Ascending aorta (tissue), 2 donors: ENCODE results near the gene SRL. TPM values are rescaled to one million over a fixed set of nuclear protein-coding genes. Genes with fewer than 3 reads are reported as not detected.
"Not testable (repeated sequence)": the region's sequence is repeated elsewhere in the genome, so short reads cannot be mapped to it uniquely, and the experiment has no call there.

ENCODE experiments used
- DNase-seq, 2 donors: peaks; one replicate each; pipeline ENCODE4 v3.0.0-alpha.2; 2019; ENCODE audit warnings: low spot score in 2 of 2
- H3K27ac ChIP-seq, 2 donors: fragments of 200-600 bp; sonication (generic); one replicate each; pipeline ENCODE4 v1.5.1; 2016 to 2017; ENCODE audit warnings: mild to moderate bottlenecking in 1 of 2
- H3K27me3 ChIP-seq: fragments of 200-600 bp; sonication (generic); one replicate; pipeline ENCODE4 v1.5.1; 2017
- H3K36me3 ChIP-seq, 2 donors: fragments of 200-600 bp; sonication (generic); one replicate each; pipeline ENCODE4 v1.5.1; 2016
- H3K4me1 ChIP-seq, 2 donors: fragments of 200-600 bp; sonication (generic); one replicate each; pipeline ENCODE4 v1.5.1; 2016 to 2017; ENCODE audit warnings: mild to moderate bottlenecking in 1 of 2
- H3K4me3 ChIP-seq, 2 donors: fragments of 200-600 bp; sonication (generic); one replicate each; pipeline ENCODE4 v1.5.1; 2016 to 2017; ENCODE audit warnings: mild to moderate bottlenecking in 1 of 2
- H3K9me3 ChIP-seq, 2 donors: fragments of 200-600 bp; sonication (generic); one replicate each; pipeline ENCODE4 v1.5.1; 2016
- CTCF ChIP-seq, 3 experiments: fragments of 200-600 bp in 2 of 3; fragments of 450-650 bp in 1 of 3; sonication (generic) in 2 of 3; IDR thresholded peaks; one replicate each; pipeline ENCODE4 v1.5.1; 2016 to 2019; ENCODE audit warnings: antibody characterized with exemption in 3 of 3, mild to moderate bottlenecking in 1 of 3, moderate library complexity in 1 of 3
- intact Hi-C: fragments of 100-400 bp; cut with DNase I; formaldehyde crosslinking; loops from one replicate; pipeline ENCODE4 v1.15.1; 2023
- total RNA-seq: library from RNA; depleted of rRNA; stranded (reverse); fragments of >200 nt; gene quantifications from one replicate; pipeline ENCODE4 v1.1.0, GENCODE V29; 2016

The SRL gene
- total RNA-seq, 1 donor from 2014 or later = 15.6 TPM

GRCh38 chr16:4166821-4167220 lies 75.1 kb downstream of the SRL start:
- DNase-seq = no peak

GRCh38 chr16:4160658-4161430 lies 81.0 kb downstream of the SRL start:
- no peak for TF ChIP-seq CTCF (IDR thresholded peaks at IDR 0.05)
- H3K27me3 ChIP-seq = no peaks in the 10 kb centered on the region

More at GRCh38 chr16:4166821-4167220, 75.1 kb downstream of the SRL start:
- TF ChIP-seq CTCF (IDR thresholded peaks at IDR 0.05) = no peak
- Histone ChIP-seq H3K36me3 (no peaks in the 10 kb centered on the region), H3K4me3 (no peak overlapping the region), H3K27ac (no peak overlapping the region), H3K4me1 (no peaks in the 10 kb centered on the region), H3K9me3 (no peaks in the 10 kb centered on the region), H3K27me3 (no peaks in the 10 kb centered on the region)
- intact Hi-C loops = loop anchor here (10.0 kb wide), 1 partner anchor 68 kb away; no protein-coding TSS in a partner anchor

GRCh38 chr16:4159726-4160125 lies 82.2 kb downstream of the SRL start:
- H3K27me3 ChIP-seq = no peaks in the 10 kb centered on the region
- no peak for TF ChIP-seq CTCF (IDR thresholded peaks at IDR 0.05)
- no peaks in the 10 kb centered on the region for H3K9me3 ChIP-seq
- no peak overlapping the region for H3K27ac ChIP-seq
- intact Hi-C loops = loop anchor here (10.0 kb wide), 1 partner anchor 75 kb away; no protein-coding TSS in a partner anchor
- no peaks in the 10 kb centered on the region for H3K36me3 ChIP-seq
- H3K4me3 ChIP-seq = no peak overlapping the region
- no peak for DNase-seq
- H3K4me1 ChIP-seq = no peaks in the 10 kb centered on the region

More at GRCh38 chr16:4160658-4161430, 81.0 kb downstream of the SRL start:
- no peaks in the 10 kb centered on the region for H3K9me3 ChIP-seq
- H3K27ac ChIP-seq = no peak overlapping the region
- no peaks in the 10 kb centered on the region for H3K36me3 ChIP-seq
- intact Hi-C loops = loop anchor here (10.0 kb wide), 1 partner anchor 74 kb away; no protein-coding TSS in a partner anchor
- H3K4me3 ChIP-seq = no peak overlapping the region
- no peaks in the 10 kb centered on the region for H3K4me1 ChIP-seq
- DNase-seq = no peak

GRCh38 chr16:4158143-4159093 lies 83.5 kb downstream of the SRL start:
- Histone ChIP-seq H3K4me1 (no peaks in the 10 kb centered on the region), H3K27ac (no peak overlapping the region), H3K9me3 (no peaks in the 10 kb centered on the region), H3K4me3 (no peak overlapping the region), H3K36me3 (no peaks in the 10 kb centered on the region), H3K27me3 (no peaks in the 10 kb centered on the region)
- intact Hi-C loops = no loop called here
- no peak for DNase-seq
- no peak for TF ChIP-seq CTCF (IDR thresholded peaks at IDR 0.05)

GRCh38 chr16:4157376-4157825 lies 84.5 kb downstream of the SRL start:
- Histone ChIP-seq H3K4me1 (no peaks in the 10 kb centered on the region), H3K9me3 (no peaks in the 10 kb centered on the region), H3K27me3 (no peaks in the 10 kb centered on the region), H3K36me3 (no peaks in the 10 kb centered on the region), H3K4me3 (no peak overlapping the region), H3K27ac (no peak overlapping the region)
- no peak for TF ChIP-seq CTCF (IDR thresholded peaks at IDR 0.05)
- intact Hi-C loops = no loop called here
- no peak for DNase-seq

GRCh38 chr16:4156503-4156902 lies 85.4 kb downstream of the SRL start:
- DNase-seq, H3K27me3 ChIP-seq, H3K4me1 ChIP-seq, intact Hi-C loops, H3K27ac ChIP-seq, H3K9me3 ChIP-seq, H3K36me3 ChIP-seq, H3K4me3 ChIP-seq: not testable (repeated sequence)

GRCh38 chr16:4153364-4153763 lies 88.5 kb downstream of the SRL start:
- H3K9me3 ChIP-seq, H3K4me1 ChIP-seq, H3K4me3 ChIP-seq, DNase-seq, H3K27ac ChIP-seq, H3K27me3 ChIP-seq, H3K36me3 ChIP-seq, intact Hi-C loops: not testable (repeated sequence)
